ENCODE measurements around the gene ARMC9.

Gene ARMC9

GRCh38 chr2:231207734-231208133 lies 9.3 kb downstream of the ARMC9 start:
- no peak for DNase-seq

- no peak for DNase-seq
These were observed 12.4 kb downstream of the ARMC9 start for GRCh38 chr2:231210782-231211181.

- DNase-seq = no peak
These were observed 13.1 kb downstream of the ARMC9 start for GRCh38 chr2:231211486-231211885.

- DNase-seq = no peak
These were observed 14.0 kb downstream of the ARMC9 start for GRCh38 chr2:231212329-231212845.

GRCh38 chr2:231213931-231214642 lies 15.7 kb downstream of the ARMC9 start:
- no peak for DNase-seq

- no peak for DNase-seq
These were observed 19.9 kb downstream of the ARMC9 start for GRCh38 chr2:231218366-231218765.

GRCh38 chr2:231219289-231219688 lies 20.9 kb downstream of the ARMC9 start:
- no peak for DNase-seq

GRCh38 chr2:231221761-231222160 lies 23.3 kb downstream of the ARMC9 start:
- DNase-seq = no peak

GRCh38 chr2:231222318-231223000 lies 24.0 kb downstream of the ARMC9 start:
- no peak for DNase-seq

GRCh38 chr2:231223001-231223375 lies 24.6 kb downstream of the ARMC9 start:
- DNase-seq = no peak

GRCh38 chr2:231223458-231223976 lies 25.1 kb downstream of the ARMC9 start:
- DNase-seq = no peak

GRCh38 chr2:231227310-231228162 lies 29.1 kb downstream of the ARMC9 start:
- DNase-seq = peak; percentile 11

- no peak for DNase-seq
These were observed 29.8 kb downstream of the ARMC9 start for GRCh38 chr2:231228223-231228622.

- DNase-seq = no peak
These were observed 30.6 kb downstream of the ARMC9 start for GRCh38 chr2:231228974-231229529.

- DNase-seq = no peak
These were observed 36.8 kb downstream of the ARMC9 start for GRCh38 chr2:231235217-231235616.

GRCh38 chr2:231238689-231239088 lies 40.3 kb downstream of the ARMC9 start:
- no peak for DNase-seq

GRCh38 chr2:231239751-231240150 lies 41.3 kb downstream of the ARMC9 start:
- no peak for DNase-seq

- no peak for DNase-seq
These were observed 43.5 kb downstream of the ARMC9 start for GRCh38 chr2:231241755-231242507.

GRCh38 chr2:231243866-231244265 lies 45.4 kb downstream of the ARMC9 start:
- no peak for DNase-seq

- no peak for DNase-seq
These were observed 46.2 kb downstream of the ARMC9 start for GRCh38 chr2:231244382-231245248.

Data from stimulated activated CD4-positive, alpha-beta T cell treated with anti-CD3 and anti-CD28 coated beads, Interleukin-4, amount 100 ng/mL, for 1 hour (primary cell).